Measurements from ENCODE around the gene NGEF. TPM values are rescaled to one million over a fixed set of nuclear protein-coding genes. Genes with fewer than 3 reads are reported as not detected.

Gene NGEF
- total RNA-seq, 4 donors from 2014 or later, result 4.0 to 16.5 (median 6.2) TPM

DNA sequence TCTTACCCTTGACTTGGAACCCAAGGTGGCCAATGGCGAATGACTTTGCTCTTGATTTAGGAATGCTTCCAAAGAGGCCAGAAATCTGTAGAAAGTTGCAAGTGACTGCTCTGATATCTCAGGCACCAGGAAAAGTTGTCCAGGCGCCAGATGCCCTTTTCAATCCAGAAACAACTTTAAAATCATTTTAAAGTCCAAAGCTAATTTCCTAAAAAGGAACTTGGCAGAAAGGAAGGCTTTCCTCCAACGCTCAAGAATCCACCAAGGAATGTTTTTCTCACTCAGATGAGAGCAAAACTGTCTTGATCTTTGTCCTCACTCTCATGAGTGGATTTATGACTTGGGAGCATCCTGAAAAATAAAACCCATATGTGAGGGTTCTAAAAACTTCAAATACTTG is 5.3 kb downstream of the NGEF start:
- intact Hi-C loops (cut with DNase I), result no loop called here
- Histone ChIP-seq H3K27me3 (no peaks in the 10 kb centered on the region), H3K9me3 (no peaks in the 10 kb centered on the region), H3K36me3 (no peaks in the 10 kb centered on the region), H3K4me3 (no peak overlapping the region), H3K4me1 (no peaks in the 10 kb centered on the region), H3K27ac (no peak overlapping the region)
- TF ChIP-seq, protein P1, sequence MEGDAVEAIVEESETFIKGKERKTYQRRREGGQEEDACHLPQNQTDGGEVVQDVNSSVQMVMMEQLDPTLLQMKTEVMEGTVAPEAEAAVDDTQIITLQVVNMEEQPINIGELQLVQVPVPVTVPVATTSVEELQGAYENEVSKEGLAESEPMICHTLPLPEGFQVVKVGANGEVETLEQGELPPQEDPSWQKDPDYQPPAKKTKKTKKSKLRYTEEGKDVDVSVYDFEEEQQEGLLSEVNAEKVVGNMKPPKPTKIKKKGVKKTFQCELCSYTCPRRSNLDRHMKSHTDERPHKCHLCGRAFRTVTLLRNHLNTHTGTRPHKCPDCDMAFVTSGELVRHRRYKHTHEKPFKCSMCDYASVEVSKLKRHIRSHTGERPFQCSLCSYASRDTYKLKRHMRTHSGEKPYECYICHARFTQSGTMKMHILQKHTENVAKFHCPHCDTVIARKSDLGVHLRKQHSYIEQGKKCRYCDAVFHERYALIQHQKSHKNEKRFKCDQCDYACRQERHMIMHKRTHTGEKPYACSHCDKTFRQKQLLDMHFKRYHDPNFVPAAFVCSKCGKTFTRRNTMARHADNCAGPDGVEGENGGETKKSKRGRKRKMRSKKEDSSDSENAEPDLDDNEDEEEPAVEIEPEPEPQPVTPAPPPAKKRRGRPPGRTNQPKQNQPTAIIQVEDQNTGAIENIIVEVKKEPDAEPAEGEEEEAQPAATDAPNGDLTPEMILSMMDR (IDR thresholded peaks at IDR 0.05), result no peak
- no peak for TF ChIP-seq POLR2A (IDR thresholded peaks at IDR 0.05)
- 58 to 87% methylated on average over 3 of the region's 3 CpGs for WGBS, 2 donors
- no peak for DNase-seq

DNA sequence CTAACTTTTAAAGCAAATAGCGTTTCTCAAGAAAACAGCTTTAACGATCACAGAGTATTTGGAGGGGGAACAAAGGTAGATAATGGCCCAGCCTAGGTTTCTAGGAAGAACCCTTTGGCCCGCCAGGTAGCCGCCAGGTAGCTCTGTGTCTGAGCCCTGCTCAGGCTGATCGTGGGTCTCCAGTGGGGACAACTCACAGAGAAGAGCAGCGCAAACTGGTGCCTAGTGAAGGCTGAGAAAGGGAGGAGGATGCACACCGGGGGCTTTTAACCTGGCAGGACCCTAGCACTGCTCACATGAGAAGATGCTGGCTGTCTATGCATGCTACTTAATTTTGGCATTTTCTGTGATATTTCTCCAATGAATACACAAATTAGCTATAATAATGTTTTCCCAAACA is 5.8 kb downstream of the NGEF start:
- intact Hi-C loops (cut with DNase I), result no loop called here
- TF ChIP-seq POLR2A (IDR thresholded peaks at IDR 0.05), result no peak
- TF ChIP-seq, protein P1 (IDR thresholded peaks at IDR 0.05), result no peak
- H3K27ac ChIP-seq, result no peak overlapping the region
- no peak overlapping the region for H3K4me3 ChIP-seq
- no peaks in the 10 kb centered on the region for H3K9me3 ChIP-seq
- no peaks in the 10 kb centered on the region for H3K36me3 ChIP-seq
- DNase-seq, result no peak
- H3K27me3 ChIP-seq, result no peaks in the 10 kb centered on the region
- no peaks in the 10 kb centered on the region for H3K4me1 ChIP-seq
- WGBS, 2 donors, result 81 to 91% methylated on average over 7 of the region's 7 CpGs

DNA sequence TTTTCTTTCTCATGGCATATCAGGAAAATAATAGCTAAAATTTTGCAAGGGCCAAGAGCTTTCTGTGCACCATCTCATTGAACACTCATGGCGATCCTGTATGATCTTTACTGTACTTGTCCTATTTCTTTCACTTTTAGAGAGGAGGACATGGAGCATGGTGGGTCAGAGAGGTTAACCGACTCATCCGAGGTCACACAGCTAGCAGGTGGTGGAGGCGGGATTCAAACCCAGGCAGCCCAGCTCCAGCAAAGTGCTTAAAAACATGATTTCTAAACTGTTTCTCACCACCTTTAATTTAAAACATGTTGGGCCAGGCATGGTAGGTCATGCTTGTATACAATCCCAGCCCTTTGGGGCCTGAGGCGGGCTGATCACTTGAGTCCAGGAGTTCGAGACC is 6.4 kb downstream of the NGEF start:
- no peak for DNase-seq
- intact Hi-C loops (cut with DNase I), result no loop called here
- WGBS, 2 donors, result 97% methylated on average over 4 to 6 of the region's 6 CpGs
- no peak overlapping the region for H3K4me3 ChIP-seq
- no peaks in the 10 kb centered on the region for H3K9me3 ChIP-seq
- no peaks in the 10 kb centered on the region for H3K27me3 ChIP-seq
- H3K27ac ChIP-seq, result no peak overlapping the region
- H3K36me3 ChIP-seq, result no peaks in the 10 kb centered on the region
- TF ChIP-seq, protein P1 (IDR thresholded peaks at IDR 0.05), result no peak
- H3K4me1 ChIP-seq, result no peaks in the 10 kb centered on the region

- Histone ChIP-seq H3K27me3 (no peaks in the 10 kb centered on the region), H3K9me3 (no peaks in the 10 kb centered on the region), H3K4me3 (no peak overlapping the region), H3K27ac (no peak overlapping the region), H3K36me3 (no peaks in the 10 kb centered on the region), H3K4me1 (no peaks in the 10 kb centered on the region)
- no peak for TF ChIP-seq POLR2A (IDR thresholded peaks at IDR 0.05)
- TF ChIP-seq, protein P1 (IDR thresholded peaks at IDR 0.05), result no peak
- no peak for DNase-seq
- WGBS, 2 donors, result 87 to 89% methylated on average over 4 of the region's 6 CpGs
- intact Hi-C loops (cut with DNase I), result no loop called here
Observed at GRCh38 chr2:233005096-233005495, 8.0 kb downstream of the NGEF start.

DNA sequence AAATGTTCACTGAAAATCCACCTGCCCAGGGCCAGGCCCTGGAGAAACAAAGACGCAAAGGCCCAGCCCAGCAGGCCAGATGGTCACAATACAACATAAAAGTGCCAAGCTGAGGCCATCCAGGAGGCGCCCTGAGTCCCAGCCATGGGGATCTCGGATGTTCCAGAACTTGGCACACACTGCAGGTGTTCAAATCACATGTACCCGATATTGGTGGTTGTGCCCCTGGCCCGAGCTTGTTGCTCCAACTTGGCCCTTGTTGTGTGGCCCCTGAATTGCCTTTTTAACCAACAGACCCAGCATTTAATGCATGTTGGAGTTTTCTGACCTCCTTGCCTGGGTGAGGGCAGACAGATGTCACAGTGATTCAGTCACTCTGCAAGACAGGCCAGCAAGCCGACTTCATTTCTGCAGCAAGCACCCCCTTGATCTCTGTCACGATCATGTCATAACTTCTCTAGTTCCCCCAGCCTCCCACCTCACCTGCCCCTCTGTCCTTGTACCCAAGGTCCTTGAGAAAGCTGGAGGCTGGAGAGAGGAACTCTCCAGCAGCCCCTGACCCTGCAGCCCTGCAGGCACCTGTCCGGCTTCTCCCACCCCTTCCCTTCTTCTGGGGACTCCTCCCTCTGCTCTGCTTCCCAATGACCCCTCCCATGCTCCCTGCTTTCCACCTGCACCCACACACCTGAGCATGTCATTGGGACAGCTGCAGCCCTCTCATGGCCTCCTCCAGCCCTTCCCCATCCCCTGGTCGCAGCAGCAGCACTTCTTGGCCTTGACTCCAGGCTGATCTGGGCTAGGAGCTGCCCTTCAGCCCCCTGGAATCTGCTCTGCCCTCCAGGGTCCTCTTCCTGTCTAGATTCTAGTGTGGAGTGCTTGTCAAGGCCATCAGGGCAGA is 9.1 kb downstream of the NGEF start:
- DNase-seq, result no peak
- intact Hi-C loops (cut with DNase I), result no loop called here
- Histone ChIP-seq H3K4me3 (no peak overlapping the region), H3K4me1 (no peaks in the 10 kb centered on the region), H3K9me3 (no peaks in the 10 kb centered on the region), H3K36me3 (no peaks in the 10 kb centered on the region), H3K27me3 (no peaks in the 10 kb centered on the region), H3K27ac (no peak overlapping the region)
- no peak for TF ChIP-seq POLR2A (IDR thresholded peaks at IDR 0.05)
- TF ChIP-seq, protein P1 (IDR thresholded peaks at IDR 0.05), result no peak
- 86 to 89% methylated on average over 6 to 9 of the region's 9 CpGs for WGBS, 2 donors
